GM19035 (cell line): Measurements from ENCODE around the gene JAML.

Experiments used
- ATAC-seq: cut with Tn5 transposase; IDR thresholded peaks from one replicate; pipeline ENCODE4 v1.9.1; 2021; ENCODE audit not compliant: unreplicated experiment

Gene JAML

GRCh38 chr11:118148856-118149255, 76.0 kb downstream of the JAML start:
- no peak for ATAC-seq

GRCh38 chr11:118148240-118148639, 76.6 kb downstream of the JAML start:
- ATAC-seq, result no peak

DNA sequence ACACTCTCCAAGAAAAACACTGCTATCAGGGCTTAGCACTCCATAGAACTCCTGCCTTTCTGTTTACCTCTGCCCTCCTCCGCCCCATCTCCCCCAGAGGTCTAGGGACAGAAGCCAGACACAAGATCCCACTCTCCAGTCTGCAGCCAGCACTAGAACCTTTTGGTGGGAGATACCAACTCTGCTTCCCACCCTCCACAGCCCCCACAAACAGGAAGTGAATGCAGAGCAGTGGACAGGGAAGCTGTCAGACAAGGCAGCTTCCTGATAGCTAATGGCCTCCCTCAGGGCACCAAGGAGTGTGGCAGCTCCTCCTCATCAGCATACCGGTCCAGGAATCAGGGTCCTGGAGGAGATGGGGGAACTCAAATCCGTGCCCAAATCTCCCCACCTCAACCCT, 77.3 kb downstream of the JAML start:
- no peak for ATAC-seq

- ATAC-seq, result no peak
These were observed 78.3 kb downstream of the JAML start for GRCh38 chr11:118146554-118146953.

DNA sequence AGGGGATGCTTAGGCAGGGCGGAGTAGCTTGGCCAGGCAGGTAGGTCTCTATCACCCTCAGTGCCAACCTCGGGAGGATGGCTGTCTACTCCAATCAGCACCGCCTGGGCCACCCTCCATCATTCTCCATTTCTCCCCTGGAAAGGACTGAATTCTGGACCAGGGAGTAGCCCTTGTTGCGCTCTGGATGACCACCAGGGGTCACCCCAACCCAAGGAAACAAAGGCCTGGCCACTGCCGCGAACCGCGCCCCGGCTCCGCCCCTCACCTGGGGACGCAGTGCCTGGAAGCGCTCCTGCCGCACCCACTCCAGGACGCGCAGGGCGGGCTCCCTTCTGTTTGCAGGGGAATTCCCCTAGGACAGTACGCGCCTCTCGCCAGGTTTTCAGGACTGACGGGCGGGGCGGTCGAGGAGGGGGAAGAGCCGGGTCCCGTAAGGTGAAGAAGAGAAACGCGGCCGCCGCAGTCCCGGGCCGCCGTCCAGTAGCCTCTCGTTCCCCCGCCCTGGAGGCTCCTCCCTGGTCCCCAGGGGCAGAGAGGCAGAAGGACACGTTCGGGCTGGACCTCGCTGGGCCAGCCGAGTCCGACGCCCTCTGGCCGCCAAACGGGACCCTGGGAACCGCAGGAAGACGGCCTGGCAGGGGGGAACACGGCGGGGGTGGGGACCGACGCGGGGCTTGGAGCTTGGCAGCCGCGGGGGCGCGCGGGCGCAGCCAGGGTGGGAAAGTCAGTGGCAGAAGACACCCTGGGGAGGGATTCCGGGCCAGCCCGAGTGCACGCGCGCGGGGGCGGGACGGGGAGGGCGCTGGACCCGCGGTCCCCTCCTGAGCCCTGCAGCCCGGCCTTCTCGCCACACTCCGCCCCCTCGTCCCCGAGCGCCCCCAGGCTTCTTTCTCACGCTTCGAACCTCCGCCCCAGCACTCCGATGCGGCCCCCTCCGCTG, 79.3 kb downstream of the JAML start:
- ATAC-seq, result peak; percentile 88

- no peak for ATAC-seq
These were observed 80.2 kb downstream of the JAML start for GRCh38 chr11:118144301-118145268.
